HepG2 (cell line): ENCODE measurements around the gene SMLR1. TPM values are rescaled to one million over a fixed set of nuclear protein-coding genes. Genes with fewer than 3 reads are reported as not detected.

ENCODE experiments used
- AGO1 ChIP-seq: fragments of 200-400 bp; formaldehyde crosslinking; IDR thresholded peaks from 2 replicates; pipeline ENCODE4 v1.6.1; 2017; ENCODE audit warnings: mild to moderate bottlenecking, low read depth, low read length, moderate library complexity; ENCODE audit not compliant: poor library complexity, severe bottlenecking
- ARID3A ChIP-seq: IDR thresholded peaks from 2 replicates; pipeline ENCODE4 v1.6.1; 2012; ENCODE audit warnings: low read depth, low read length, improper control_type of control experiment
- BCL6 ChIP-seq: IDR thresholded peaks from 2 replicates; pipeline ENCODE4 v1.6.1; 2016; ENCODE audit warnings: missing genetic modification reagents, missing compliant biosample characterization
- CHD4 ChIP-seq: fragments of 200-600 bp; sonication (generic); IDR thresholded peaks from 2 replicates; pipeline ENCODE4 v1.7.0; 2017; ENCODE audit warnings: mild to moderate bottlenecking, low read length, borderline replicate concordance
- FOXA1 ChIP-seq, 2 experiments: fragments of 450-650 bp in 1 of 2; sonication (generic) in 1 of 2; formaldehyde crosslinking in 1 of 2; IDR thresholded peaks; 2 replicates each; pipeline versions ENCODE4 v1.4.0 to v1.6.1; 2016 to 2020; ENCODE audit warnings: missing genetic modification reagents in 1 of 2
- FOXA3 ChIP-seq: IDR thresholded peaks from 2 replicates; pipeline ENCODE4 v1.6.1; 2016; ENCODE audit warnings: missing genetic modification reagents, missing compliant biosample characterization
- FOXP1 ChIP-seq, 2 experiments: fragments of 450-650 bp in 1 of 2; IDR thresholded peaks; 2 replicates each; pipeline ENCODE4 v1.6.1; 2017 to 2018; ENCODE audit warnings: antibody characterized with exemption in 1 of 2
- HNF4A ChIP-seq: sonication (generic); formaldehyde crosslinking; IDR thresholded peaks from 2 replicates; pipeline ENCODE4 v1.4.0; 2020; ENCODE audit warnings: missing genetic modification reagents
- ISL2 ChIP-seq: sonication (generic); formaldehyde crosslinking; IDR thresholded peaks from 2 replicates; pipeline ENCODE4 v1.5.0; 2020; ENCODE audit warnings: missing genetic modification reagents
- MTERF4 ChIP-seq: sonication (generic); formaldehyde crosslinking; IDR thresholded peaks from 2 replicates; pipeline ENCODE4 v1.8.0; 2023; ENCODE audit warnings: mild to moderate bottlenecking, missing genetic modification reagents
- NCOR1 ChIP-seq: fragments of 200-600 bp; sonication (generic); IDR thresholded peaks from 2 replicates; pipeline ENCODE4 v1.7.0; 2017; ENCODE audit warnings: antibody characterized with exemption, low read length, borderline replicate concordance
- NPAS2 ChIP-seq: sonication (generic); formaldehyde crosslinking; IDR thresholded peaks from 2 replicates; pipeline ENCODE4 v1.8.0; 2022; ENCODE audit warnings: mild to moderate bottlenecking, missing genetic modification reagents, borderline replicate concordance
- ONECUT2 ChIP-seq: sonication (generic); formaldehyde crosslinking; IDR thresholded peaks from 2 replicates; pipeline ENCODE4 v1.4.0; 2020; ENCODE audit warnings: missing genetic modification reagents
- SIX1 ChIP-seq: sonication (generic); formaldehyde crosslinking; IDR thresholded peaks from 2 replicates; pipeline ENCODE4 v1.4.0; 2020; ENCODE audit warnings: missing genetic modification reagents, borderline replicate concordance
- SOX6 ChIP-seq, 2 experiments: fragments of 450-650 bp in 1 of 2; sonication (generic) in 1 of 2; formaldehyde crosslinking in 1 of 2; IDR thresholded peaks; 2 replicates each; pipeline versions ENCODE4 v1.4.0 to v1.6.1; 2017 to 2020; ENCODE audit warnings: antibody characterized with exemption in 1 of 2, mild to moderate bottlenecking in 1 of 2, missing genetic modification reagents in 1 of 2
- ZBTB21 ChIP-seq: sonication (generic); formaldehyde crosslinking; IDR thresholded peaks from 2 replicates; pipeline ENCODE4 v1.4.0; 2020; ENCODE audit warnings: missing genetic modification reagents
- polyA plus RNA-seq, 8 experiments: library from polyadenylated mRNA; depleted of rRNA in 3 of 8; stranded (reverse) in 7 of 8; unstranded in 1 of 8; fragments of >200 nt; fragmentation: Illumina TruSeq in 4 of 8; extraction: Trizol in 4 of 8; gene quantifications; 2 replicates each; pipeline versions ENCODE4 v1.2.1 to v1.2.3, GENCODE V29; 2011 to 2016; ENCODE audit warnings: low read depth in 4 of 8, missing spikeins in 1 of 8, mixed read lengths in 1 of 8; ENCODE audit not compliant: insufficient read depth in 1 of 8
- total RNA-seq, 5 experiments: library from RNA; depleted of rRNA; stranded (reverse); fragments of >200 nt; fragmentation: Illumina TruSeq; extraction: Trizol; gene quantifications; 2 replicates each; pipeline ENCODE4 v1.2.3, GENCODE V29; 2016; ENCODE audit warnings: low read depth in 1 of 5
- TF ChIP-seq, protein P1 (sequence below): sonication (generic); formaldehyde crosslinking; IDR thresholded peaks from 2 replicates; pipeline ENCODE4 v1.5.1; 2020; ENCODE audit warnings: mild to moderate bottlenecking, missing genetic modification reagents, borderline replicate concordance

SMLR1 gene
- total and polyA plus RNA-seq, 2 of the 13 experiments (the other 11 are each of a cell fraction or from before 2014, with no cell fraction given), result 41.8 to 104 TPM

- TF ChIP-seq CHD4 (no peak), ARID3A (peak; percentile 68; the same call in 1 of the 2 replicates), FOXA1 (IDR thresholded peaks at IDR 0.05) (no peak), FOXA1 (CRISPR knock-in tag; IDR thresholded peaks at IDR 0.05) (peak; percentile 42; the same call in 1 of the 2 replicates), NPAS2 (CRISPR knock-in tag) (no peak), BCL6 (peak; percentile 55), ONECUT2 (CRISPR knock-in tag) (peak; percentile 85), ISL2 (CRISPR knock-in tag) (peak; percentile 77), SIX1 (CRISPR knock-in tag) (peak; percentile 50; the same call in 1 of the 2 replicates), MTERF4 (CRISPR knock-in tag) (no peak), FOXP1 (IDR thresholded peaks at IDR 0.05) (no peak), FOXP1 (CRISPR knock-in tag; IDR thresholded peaks at IDR 0.05) (peak; percentile 39; the same call in 1 of the 2 replicates), ZBTB21 (no peak), AGO1 (no peak), NCOR1 (peak; percentile 64; the same call in 1 of the 2 replicates), SOX6 (IDR thresholded peaks at IDR 0.05) (no peak), SOX6 (CRISPR knock-in tag; IDR thresholded peaks at IDR 0.05) (peak; percentile 71; the same call in 1 of the 2 replicates), HNF4A (CRISPR knock-in tag) (peak; percentile 85), FOXA3 (CRISPR knock-in tag) (peak; percentile 62)
- TF ChIP-seq, protein P1, sequence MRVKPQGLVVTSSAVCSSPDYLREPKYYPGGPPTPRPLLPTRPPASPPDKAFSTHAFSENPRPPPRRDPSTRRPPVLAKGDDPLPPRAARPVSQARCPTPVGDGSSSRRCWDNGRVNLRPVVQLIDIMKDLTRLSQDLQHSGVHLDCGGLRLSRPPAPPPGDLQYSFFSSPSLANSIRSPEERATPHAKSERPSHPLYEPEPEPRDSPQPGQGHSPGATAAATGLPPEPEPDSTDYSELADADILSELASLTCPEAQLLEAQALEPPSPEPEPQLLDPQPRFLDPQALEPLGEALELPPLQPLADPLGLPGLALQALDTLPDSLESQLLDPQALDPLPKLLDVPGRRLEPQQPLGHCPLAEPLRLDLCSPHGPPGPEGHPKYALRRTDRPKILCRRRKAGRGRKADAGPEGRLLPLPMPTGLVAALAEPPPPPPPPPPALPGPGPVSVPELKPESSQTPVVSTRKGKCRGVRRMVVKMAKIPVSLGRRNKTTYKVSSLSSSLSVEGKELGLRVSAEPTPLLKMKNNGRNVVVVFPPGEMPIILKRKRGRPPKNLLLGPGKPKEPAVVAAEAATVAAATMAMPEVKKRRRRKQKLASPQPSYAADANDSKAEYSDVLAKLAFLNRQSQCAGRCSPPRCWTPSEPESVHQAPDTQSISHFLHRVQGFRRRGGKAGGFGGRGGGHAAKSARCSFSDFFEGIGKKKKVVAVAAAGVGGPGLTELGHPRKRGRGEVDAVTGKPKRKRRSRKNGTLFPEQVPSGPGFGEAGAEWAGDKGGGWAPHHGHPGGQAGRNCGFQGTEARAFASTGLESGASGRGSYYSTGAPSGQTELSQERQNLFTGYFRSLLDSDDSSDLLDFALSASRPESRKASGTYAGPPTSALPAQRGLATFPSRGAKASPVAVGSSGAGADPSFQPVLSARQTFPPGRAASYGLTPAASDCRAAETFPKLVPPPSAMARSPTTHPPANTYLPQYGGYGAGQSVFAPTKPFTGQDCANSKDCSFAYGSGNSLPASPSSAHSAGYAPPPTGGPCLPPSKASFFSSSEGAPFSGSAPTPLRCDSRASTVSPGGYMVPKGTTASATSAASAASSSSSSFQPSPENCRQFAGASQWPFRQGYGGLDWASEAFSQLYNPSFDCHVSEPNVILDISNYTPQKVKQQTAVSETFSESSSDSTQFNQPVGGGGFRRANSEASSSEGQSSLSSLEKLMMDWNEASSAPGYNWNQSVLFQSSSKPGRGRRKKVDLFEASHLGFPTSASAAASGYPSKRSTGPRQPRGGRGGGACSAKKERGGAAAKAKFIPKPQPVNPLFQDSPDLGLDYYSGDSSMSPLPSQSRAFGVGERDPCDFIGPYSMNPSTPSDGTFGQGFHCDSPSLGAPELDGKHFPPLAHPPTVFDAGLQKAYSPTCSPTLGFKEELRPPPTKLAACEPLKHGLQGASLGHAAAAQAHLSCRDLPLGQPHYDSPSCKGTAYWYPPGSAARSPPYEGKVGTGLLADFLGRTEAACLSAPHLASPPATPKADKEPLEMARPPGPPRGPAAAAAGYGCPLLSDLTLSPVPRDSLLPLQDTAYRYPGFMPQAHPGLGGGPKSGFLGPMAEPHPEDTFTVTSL, result peak; percentile 22; the same call in 1 of the 2 replicates
Measured at GRCh38 chr6:130822736-130823135, 4.5 kb upstream of the SMLR1 start (continued).
